ENCODE data around the gene LMO1. TPM values are rescaled to one million over a fixed set of nuclear protein-coding genes. Genes with fewer than 3 reads are reported as not detected.

The LMO1 gene
- total and polyA plus RNA-seq, 11 donors, result 0.42 to 4.1 (median 2.1) TPM; not detected in 1

- Histone ChIP-seq H3K9me3 (no peaks in the 10 kb centered on the region), H3K36me3 (no peaks in the 10 kb centered on the region), H3K4me3 (no peak overlapping the region), H3K4me1 (peaks cover 0 to 11% (median 3%) of the 10 kb centered on the region in 12 donors), H3K27me3 (no peaks in the 10 kb centered on the region), H3K27ac (no peak overlapping the region)
- TF ChIP-seq POLR2A (IDR thresholded peaks at IDR 0.05), result no peak
- TF ChIP-seq, protein P1, sequence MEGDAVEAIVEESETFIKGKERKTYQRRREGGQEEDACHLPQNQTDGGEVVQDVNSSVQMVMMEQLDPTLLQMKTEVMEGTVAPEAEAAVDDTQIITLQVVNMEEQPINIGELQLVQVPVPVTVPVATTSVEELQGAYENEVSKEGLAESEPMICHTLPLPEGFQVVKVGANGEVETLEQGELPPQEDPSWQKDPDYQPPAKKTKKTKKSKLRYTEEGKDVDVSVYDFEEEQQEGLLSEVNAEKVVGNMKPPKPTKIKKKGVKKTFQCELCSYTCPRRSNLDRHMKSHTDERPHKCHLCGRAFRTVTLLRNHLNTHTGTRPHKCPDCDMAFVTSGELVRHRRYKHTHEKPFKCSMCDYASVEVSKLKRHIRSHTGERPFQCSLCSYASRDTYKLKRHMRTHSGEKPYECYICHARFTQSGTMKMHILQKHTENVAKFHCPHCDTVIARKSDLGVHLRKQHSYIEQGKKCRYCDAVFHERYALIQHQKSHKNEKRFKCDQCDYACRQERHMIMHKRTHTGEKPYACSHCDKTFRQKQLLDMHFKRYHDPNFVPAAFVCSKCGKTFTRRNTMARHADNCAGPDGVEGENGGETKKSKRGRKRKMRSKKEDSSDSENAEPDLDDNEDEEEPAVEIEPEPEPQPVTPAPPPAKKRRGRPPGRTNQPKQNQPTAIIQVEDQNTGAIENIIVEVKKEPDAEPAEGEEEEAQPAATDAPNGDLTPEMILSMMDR (IDR thresholded peaks at IDR 0.05), result peak; percentile 81 to 98 (median 96)
- ATAC-seq (peak; percentile 29 to 72 (median 58)), DNase-seq (peak; percentile 60 to 79 (median 70))
- 3 to 8% (median 4%) methylated on average over 7 to 8 of the region's 8 CpGs for WGBS, 4 donors
- intact Hi-C loops (cut with DNase I), result loop anchor here (1.0 to 10.0 kb wide), 13 partner anchors 37 to 909 kb away; partner anchors contain the start of gene LMO1 (in 8 of the 10)
Observed at GRCh38 chr11:8225589-8226036, 38.1 kb downstream of the LMO1 start.

GRCh38 chr11:8224711-8225110, 39.0 kb downstream of the LMO1 start:
- H3K4me1 ChIP-seq, result peaks cover 0 to 9% (median 3%) of the 10 kb centered on the region in 12 donors
- no peaks in the 10 kb centered on the region for H3K9me3 ChIP-seq
- DNase-seq (peak in 1 of 5 donors; percentile 38), ATAC-seq (no peak)
- intact Hi-C loops (cut with DNase I), result loop anchor here (1.0 to 10.0 kb wide), 14 partner anchors 38 to 910 kb away; partner anchors contain the start of gene LMO1 (in 8 of the 10)
- 70 to 91% (median 81%) methylated on average over 2 of the region's 2 CpGs for WGBS, 4 donors
- no peaks in the 10 kb centered on the region for H3K36me3 ChIP-seq
- no peaks in the 10 kb centered on the region for H3K27me3 ChIP-seq
- H3K27ac ChIP-seq, result no peak overlapping the region
- H3K4me3 ChIP-seq, result no peak overlapping the region
- TF ChIP-seq, protein P1 (IDR thresholded peaks at IDR 0.05), result no peak
- no peak for TF ChIP-seq POLR2A (IDR thresholded peaks at IDR 0.05)

DNA sequence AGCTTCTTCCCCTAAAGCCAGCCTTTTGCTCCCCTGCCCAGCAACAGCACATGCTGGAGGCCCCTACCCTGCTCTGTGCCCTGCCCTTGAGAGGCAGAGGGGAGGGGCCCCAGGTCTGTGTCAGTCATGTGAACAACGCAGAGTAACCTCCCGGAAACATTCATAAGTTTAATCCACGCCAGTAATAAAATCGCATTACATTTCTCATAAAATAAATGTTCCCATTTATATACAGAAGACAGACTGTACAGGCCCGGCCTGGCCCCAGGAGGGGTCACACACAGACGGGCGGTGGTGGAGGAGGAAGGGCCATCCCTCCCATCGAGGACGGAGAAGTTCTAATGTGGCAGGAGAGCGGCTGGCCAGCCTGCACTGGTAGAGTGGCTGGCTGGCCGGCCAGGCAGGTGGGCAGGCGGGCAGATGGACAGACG, 39.5 kb downstream of the LMO1 start:
- WGBS, 4 donors, result 92 to 96% (median 94%) methylated on average over 12 to 13 of the region's 13 CpGs

GRCh38 chr11:8223513-8223900, 40.2 kb downstream of the LMO1 start:
- TF ChIP-seq POLR2A (IDR thresholded peaks at IDR 0.05), result no peak
- TF ChIP-seq, protein P1 (IDR thresholded peaks at IDR 0.05), result no peak
- 76 to 85% (median 81%) methylated on average over 6 of the region's 6 CpGs for WGBS, 4 donors

More for the DNA sequence above, 39.5 kb downstream of the LMO1 start:
- peak in 1 of 5 donors; percentile 28 for DNase-seq
- no peak overlapping the region for H3K4me3 ChIP-seq
- ATAC-seq, result no peak
- H3K9me3 ChIP-seq, result no peaks in the 10 kb centered on the region
- intact Hi-C loops (cut with DNase I), result loop anchor here in 7 of 10 donors (2.0 to 10.0 kb wide), 7 partner anchors 39 to 911 kb away; partner anchors contain the start of gene LMO1 (in 1 of the 7)
- H3K4me1 ChIP-seq, result peaks cover 0 to 4% (median 2%) of the 10 kb centered on the region in 12 donors
- no peaks in the 10 kb centered on the region for H3K36me3 ChIP-seq
- H3K27me3 ChIP-seq, result no peaks in the 10 kb centered on the region
- H3K27ac ChIP-seq, result no peak overlapping the region
- TF ChIP-seq POLR2A (IDR thresholded peaks at IDR 0.05), result no peak
- TF ChIP-seq, protein P1 (IDR thresholded peaks at IDR 0.05), result no peak

More at GRCh38 chr11:8223513-8223900, 40.2 kb downstream of the LMO1 start:
- H3K27me3 ChIP-seq, result no peaks in the 10 kb centered on the region
- peaks cover 0 to 4% (median 1%) of the 10 kb centered on the region in 12 donors for H3K4me1 ChIP-seq
- intact Hi-C loops (cut with DNase I), result loop anchor here in 5 of 10 donors (5.0 to 10.0 kb wide), 4 partner anchors 91 to 911 kb away; no protein-coding TSS in a partner anchor
- no peak overlapping the region for H3K27ac ChIP-seq
- DNase-seq (peak in 1 of 5 donors; percentile 28), ATAC-seq (no peak)
- H3K9me3 ChIP-seq, result no peaks in the 10 kb centered on the region
- no peak overlapping the region for H3K4me3 ChIP-seq
- H3K36me3 ChIP-seq, result no peaks in the 10 kb centered on the region

Data from heart left ventricle (tissue), 16 donors.